Osteoblast (primary cell): Measurements from ENCODE around the gene PMPCA. TPM values are rescaled to one million over a fixed set of nuclear protein-coding genes. Genes with fewer than 3 reads are reported as not detected.

Source experiments
- DNase-seq: peaks from one replicate; pipeline ENCODE4 v3.0.0; 2011; ENCODE audit warnings: low spot score, mixed read lengths; ENCODE audit not compliant: insufficient read length; ENCODE audit errors: missing footprints
- H2AFZ ChIP-seq: 2 replicates; pipeline ENCODE4 v1.6.0; 2011; ENCODE audit warnings: mild to moderate bottlenecking, low read length
- H3K27ac ChIP-seq: 2 replicates; pipeline ENCODE4 v1.5.1; 2011; ENCODE audit warnings: mild to moderate bottlenecking, low read depth, low read length, moderate library complexity
- H3K27me3 ChIP-seq: 2 replicates; pipeline ENCODE4 v1.6.0; 2012; ENCODE audit warnings: mild to moderate bottlenecking, control low read depth, inconsistent platforms, low read length, moderate library complexity; ENCODE audit not compliant: insufficient read depth
- H3K36me3 ChIP-seq: 2 replicates; pipeline ENCODE4 v1.5.1; 2011; ENCODE audit warnings: mild to moderate bottlenecking, low read length, control low read depth, moderate library complexity; ENCODE audit not compliant: insufficient read depth
- H3K4me1 ChIP-seq: 2 replicates; pipeline ENCODE4 v1.5.1; 2011; ENCODE audit warnings: mild to moderate bottlenecking, low read length, control low read depth, moderate library complexity; ENCODE audit not compliant: insufficient read depth
- H3K4me2 ChIP-seq: 2 replicates; pipeline ENCODE4 v1.6.0; 2011; ENCODE audit warnings: mild to moderate bottlenecking, low read length; ENCODE audit not compliant: insufficient read depth
- H3K4me3 ChIP-seq: fragments of 200-600 bp; sonication (generic); 3 replicates; pipeline ENCODE4 v1.5.1; 2012; ENCODE audit warnings: mild to moderate bottlenecking, low read length, inconsistent platforms; ENCODE audit not compliant: insufficient read depth
- H3K79me2 ChIP-seq: 2 replicates; pipeline ENCODE4 v1.6.0; 2012; ENCODE audit warnings: mild to moderate bottlenecking, low read length, control low read depth, inconsistent platforms; ENCODE audit not compliant: insufficient read depth
- H3K9me3 ChIP-seq: 2 replicates; pipeline ENCODE4 v1.5.1; 2011; ENCODE audit warnings: low read depth, low read length, control low read depth
- H4K20me1 ChIP-seq: 2 replicates; pipeline ENCODE4 v1.6.0; 2012; ENCODE audit warnings: mild to moderate bottlenecking, low read length, control low read depth; ENCODE audit not compliant: insufficient read depth
- total RNA-seq: library from RNA; depleted of rRNA; stranded (reverse); fragments of >200 nt; gene quantifications from 2 replicates; pipeline ENCODE4 v1.2.3, GENCODE V29; 2012
- TF ChIP-seq, protein P1 (sequence below): IDR thresholded peaks from 2 replicates; pipeline ENCODE4 v1.5.1; 2011; ENCODE audit warnings: mild to moderate bottlenecking, low read depth, low read length, moderate library complexity; ENCODE audit errors: extremely low read depth

Gene PMPCA
- total RNA-seq, 1 donor: 39.1 TPM

DNA sequence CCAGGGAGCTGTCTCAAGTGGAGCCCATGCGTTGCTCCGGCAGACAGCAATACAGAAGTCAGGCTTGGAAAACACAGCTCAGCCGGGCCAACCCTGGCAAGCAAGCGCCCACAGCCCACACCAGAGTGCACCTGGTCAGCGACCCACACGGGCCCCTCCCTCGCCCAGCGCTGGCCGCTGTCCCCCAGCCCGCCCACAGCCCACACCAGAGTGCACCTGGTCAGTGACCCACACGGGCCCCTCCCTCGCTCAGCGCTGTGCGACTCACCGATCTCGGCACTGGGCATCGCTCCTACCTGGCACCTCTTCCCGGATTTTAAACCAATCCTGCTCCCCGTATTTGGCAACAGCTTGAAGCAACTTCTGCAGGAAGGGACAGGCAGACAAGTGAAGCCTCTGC, 23.2 kb upstream of the PMPCA start:
- TF ChIP-seq, protein P1, sequence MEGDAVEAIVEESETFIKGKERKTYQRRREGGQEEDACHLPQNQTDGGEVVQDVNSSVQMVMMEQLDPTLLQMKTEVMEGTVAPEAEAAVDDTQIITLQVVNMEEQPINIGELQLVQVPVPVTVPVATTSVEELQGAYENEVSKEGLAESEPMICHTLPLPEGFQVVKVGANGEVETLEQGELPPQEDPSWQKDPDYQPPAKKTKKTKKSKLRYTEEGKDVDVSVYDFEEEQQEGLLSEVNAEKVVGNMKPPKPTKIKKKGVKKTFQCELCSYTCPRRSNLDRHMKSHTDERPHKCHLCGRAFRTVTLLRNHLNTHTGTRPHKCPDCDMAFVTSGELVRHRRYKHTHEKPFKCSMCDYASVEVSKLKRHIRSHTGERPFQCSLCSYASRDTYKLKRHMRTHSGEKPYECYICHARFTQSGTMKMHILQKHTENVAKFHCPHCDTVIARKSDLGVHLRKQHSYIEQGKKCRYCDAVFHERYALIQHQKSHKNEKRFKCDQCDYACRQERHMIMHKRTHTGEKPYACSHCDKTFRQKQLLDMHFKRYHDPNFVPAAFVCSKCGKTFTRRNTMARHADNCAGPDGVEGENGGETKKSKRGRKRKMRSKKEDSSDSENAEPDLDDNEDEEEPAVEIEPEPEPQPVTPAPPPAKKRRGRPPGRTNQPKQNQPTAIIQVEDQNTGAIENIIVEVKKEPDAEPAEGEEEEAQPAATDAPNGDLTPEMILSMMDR: no peak
- no peak for DNase-seq
- Histone ChIP-seq H2AFZ (no peak overlapping the region), H3K4me2 (no peak overlapping the region), H3K79me2 (no peaks in the 10 kb centered on the region), H3K4me1 (no peaks in the 10 kb centered on the region), H3K36me3 (peaks cover 77% of the 10 kb centered on the region), H3K4me3 (no peak overlapping the region), H4K20me1 (peaks cover 4% of the 10 kb centered on the region), H3K9me3 (no peaks in the 10 kb centered on the region), H3K27ac (no peak overlapping the region), H3K27me3 (no peaks in the 10 kb centered on the region)

DNA sequence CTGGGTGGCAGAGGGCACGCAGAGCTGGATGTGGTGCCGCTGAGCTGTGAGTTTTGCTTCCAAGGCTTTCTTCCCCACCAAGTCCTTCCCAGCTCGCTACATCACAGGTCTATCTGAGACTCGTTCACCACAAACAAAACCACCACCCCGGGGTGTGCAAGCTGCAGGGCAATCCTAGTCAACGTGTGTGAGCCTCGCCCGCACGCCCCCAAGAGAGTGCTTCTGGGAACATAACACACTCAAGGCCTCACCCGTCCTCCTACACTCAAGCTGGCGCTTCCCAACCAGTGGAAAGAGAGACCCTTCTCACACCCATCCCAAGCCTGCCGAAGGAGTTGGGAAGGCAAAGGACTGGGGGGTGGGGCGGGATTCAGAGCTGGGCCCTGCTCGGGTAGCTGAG, 21.1 kb upstream of the PMPCA start:
- DNase-seq: no peak
- peaks cover 76% of the 10 kb centered on the region for H3K36me3 ChIP-seq
- TF ChIP-seq, protein P1: no peak
- H3K79me2 ChIP-seq: no peaks in the 10 kb centered on the region
- H3K4me3 ChIP-seq: no peak overlapping the region
- no peaks in the 10 kb centered on the region for H3K27me3 ChIP-seq
- H3K27ac ChIP-seq: no peak overlapping the region
- peaks cover 4% of the 10 kb centered on the region for H4K20me1 ChIP-seq
- H3K4me1 ChIP-seq: no peaks in the 10 kb centered on the region
- no peaks in the 10 kb centered on the region for H3K9me3 ChIP-seq
- no peak overlapping the region for H3K4me2 ChIP-seq
- no peak overlapping the region for H2AFZ ChIP-seq

DNA sequence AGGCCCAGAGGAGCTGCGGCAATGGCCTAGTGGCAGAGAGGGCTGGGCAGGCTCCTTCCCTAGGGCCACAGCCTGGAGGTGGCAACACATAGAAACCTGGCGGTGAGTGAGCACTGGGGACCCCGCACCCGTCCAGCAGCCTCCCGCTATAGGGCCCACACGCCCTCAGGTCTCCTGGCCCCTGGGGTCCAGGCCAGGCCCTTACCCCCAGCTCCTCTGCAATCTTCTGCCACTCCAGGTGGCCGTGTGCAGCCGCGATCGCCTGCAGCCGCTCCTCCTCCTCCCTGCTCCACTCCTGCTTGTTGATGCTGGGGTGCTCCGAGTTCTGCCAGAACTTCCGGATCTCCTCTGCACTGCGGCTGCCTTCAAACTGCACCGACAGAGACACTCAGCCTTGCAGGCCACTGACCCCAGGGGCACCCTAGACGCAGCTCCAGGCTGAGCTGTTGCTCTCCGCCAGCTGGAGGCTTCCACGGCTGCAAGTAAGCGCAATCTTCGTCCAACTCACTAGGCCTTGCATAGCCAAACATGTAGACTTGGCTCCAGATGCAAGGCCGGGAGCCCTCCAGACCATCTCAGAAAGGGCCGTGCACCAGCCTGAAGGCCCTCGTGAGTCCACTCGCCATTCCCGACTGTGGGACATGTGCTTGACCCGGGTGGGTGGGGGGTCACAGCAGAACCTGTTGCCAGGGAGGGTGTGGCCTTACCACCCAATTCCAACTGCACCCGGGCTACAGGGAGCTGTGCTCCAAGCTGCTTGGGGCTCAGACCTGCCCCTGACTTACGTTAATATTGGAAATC, 18.5 kb upstream of the PMPCA start:
- no peak overlapping the region for H3K4me2 ChIP-seq
- H3K27ac ChIP-seq: no peak overlapping the region
- no peaks in the 10 kb centered on the region for H3K4me1 ChIP-seq
- H2AFZ ChIP-seq: no peak overlapping the region
- H4K20me1 ChIP-seq: peaks cover 9% of the 10 kb centered on the region
- no peaks in the 10 kb centered on the region for H3K9me3 ChIP-seq
- no peaks in the 10 kb centered on the region for H3K27me3 ChIP-seq
- TF ChIP-seq, protein P1: no peak
- no peak for DNase-seq
- H3K79me2 ChIP-seq: peaks cover 6% of the 10 kb centered on the region
- H3K4me3 ChIP-seq: no peak overlapping the region
- H3K36me3 ChIP-seq: peaks cover 78% of the 10 kb centered on the region

DNA sequence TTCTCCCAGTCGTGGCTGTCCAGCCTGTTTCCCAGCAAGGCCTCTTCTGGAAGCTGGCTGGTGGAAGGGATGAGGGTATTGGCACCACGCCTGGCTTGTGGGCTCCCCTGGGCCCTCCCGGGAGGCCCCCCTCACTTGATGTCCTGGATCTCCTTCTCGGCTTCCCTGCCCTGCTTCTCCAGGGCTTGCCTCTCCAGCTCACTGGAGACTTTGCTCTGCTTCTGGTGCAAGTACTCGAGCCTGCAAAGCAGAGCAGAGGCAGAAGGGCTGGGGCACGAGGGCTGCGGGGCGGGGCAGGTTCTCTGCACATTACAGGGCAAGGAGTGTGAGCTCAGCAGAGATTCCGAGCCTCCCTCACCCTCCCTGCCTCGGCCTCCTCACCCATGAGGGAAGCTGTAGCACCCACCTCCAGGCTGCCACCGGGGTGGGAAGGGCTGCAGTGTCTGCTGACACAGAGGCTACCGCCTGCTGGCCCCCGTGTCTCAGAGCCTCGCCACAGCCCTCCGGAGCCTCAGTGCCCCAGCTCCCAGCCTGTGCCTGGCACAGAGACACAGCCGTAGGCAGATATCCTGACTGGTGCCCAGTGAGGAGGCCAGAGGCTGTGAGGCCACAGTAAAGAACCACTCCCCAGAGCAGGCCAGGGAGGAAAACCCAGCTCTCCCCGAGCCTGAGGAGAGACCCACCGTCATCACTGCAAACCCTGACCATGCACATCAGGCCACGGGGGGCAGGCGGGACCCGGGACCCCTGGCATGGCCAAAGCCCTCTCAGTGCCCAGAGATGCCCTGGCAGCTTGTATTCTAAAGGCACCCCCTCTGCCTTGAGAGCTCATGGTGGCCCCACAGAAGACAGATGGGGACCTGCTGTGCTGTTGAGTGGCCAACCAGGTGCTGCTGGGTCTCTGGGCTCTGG, 17.7 kb upstream of the PMPCA start:
- H3K9me3 ChIP-seq: no peaks in the 10 kb centered on the region
- peaks cover 11% of the 10 kb centered on the region for H3K79me2 ChIP-seq
- no peak overlapping the region for H3K27ac ChIP-seq
- H3K27me3 ChIP-seq: no peaks in the 10 kb centered on the region
- DNase-seq: no peak
- peaks cover 77% of the 10 kb centered on the region for H3K36me3 ChIP-seq
- no peak overlapping the region for H3K4me2 ChIP-seq
- H4K20me1 ChIP-seq: peaks cover 9% of the 10 kb centered on the region
- no peak overlapping the region for H2AFZ ChIP-seq
- no peak overlapping the region for H3K4me3 ChIP-seq
- TF ChIP-seq, protein P1: no peak
- H3K4me1 ChIP-seq: no peaks in the 10 kb centered on the region
